ENCODE results near the gene SELENOI. TPM values are rescaled to one million over a fixed set of nuclear protein-coding genes. Genes with fewer than 3 reads are reported as not detected.

The SELENOI gene
- total and polyA plus RNA-seq, 2 of the 4 experiments (the other 2 are of a cell fraction): 5.1 to 25.1 TPM

DNA sequence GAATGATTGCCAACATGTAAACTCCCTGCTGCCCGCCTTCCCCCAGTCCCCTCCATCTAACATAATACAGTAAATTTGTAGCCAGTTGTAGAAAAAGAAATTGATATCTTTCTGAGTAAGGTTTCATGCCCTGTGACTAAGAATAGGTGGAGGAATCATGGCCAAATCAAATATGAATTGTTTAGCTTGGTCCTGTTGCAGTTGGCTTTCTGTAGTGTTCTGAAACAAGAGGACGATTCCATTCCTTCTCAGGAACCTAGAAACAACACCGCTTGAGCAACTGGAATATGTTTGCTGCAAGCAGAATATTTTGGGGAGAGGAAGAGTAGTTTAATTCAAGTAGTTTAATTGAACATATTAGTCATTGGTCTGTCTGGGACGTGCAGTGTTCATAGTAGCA lies 48.8 kb downstream of the SELENOI start:
- H2BK120ac ChIP-seq (ENCODE audit: low read depth, low read length): no peak overlapping the region
- no peak overlapping the region for H3K9ac ChIP-seq (ENCODE audit: low read depth, low read length)
- H2AK5ac ChIP-seq (ENCODE audit: low read depth, low read length): no peak overlapping the region
- BruUV-seq (replicated peaks): no TSS peak
- H4K20me1 ChIP-seq (ENCODE audit: insufficient read depth, low read length): no peaks in the 10 kb centered on the region; the same call in 1 of the 2 replicates
- H4K8ac ChIP-seq (ENCODE audit: low read depth in 2 of 2, low read length in 2 of 2): no peak overlapping the region
- WGBS, 2 experiments (ENCODE audit: extremely low coverage in 2 of 2, insufficient read length in 1 of 2): no CpG with 5 or more reads among the region's 4 CpGs
- POLR2A ChIA-PET (ENCODE audit: unreplicated experiment): no interaction called here
- H2AFZ ChIP-seq (replicated peaks; ENCODE audit: low read length, poor library complexity): no peak overlapping the region
- no peak for ATAC-seq (ENCODE audit: low read depth)
- no peaks in the 10 kb centered on the region for H3K9me3 ChIP-seq (ENCODE audit: control insufficient read depth, insufficient read depth, low read length)
- H3K23ac ChIP-seq (ENCODE audit: low read depth, low read length): no peak overlapping the region
- TF ChIP-seq SMC3 (IDR thresholded peaks at IDR 0.05; ENCODE audit: low read depth, low read length): no peak
- no peak for TF ChIP-seq CHD1 (IDR thresholded peaks at IDR 0.05; ENCODE audit: low read depth, low read length)
- TF ChIP-seq FOS (IDR thresholded peaks at IDR 0.05; ENCODE audit: low read depth, low read length): no peak
- no peak for TF ChIP-seq CEBPB (IDR thresholded peaks at IDR 0.05; ENCODE audit: low read depth, low read length)
- TF ChIP-seq RFX5 (IDR thresholded peaks at IDR 0.05; ENCODE audit: low read depth, low read length): no peak
- TF ChIP-seq POLR2A (IDR thresholded peaks at IDR 0.05; ENCODE audit: low read depth, low read length): no peak
- TF ChIP-seq, protein P1, sequence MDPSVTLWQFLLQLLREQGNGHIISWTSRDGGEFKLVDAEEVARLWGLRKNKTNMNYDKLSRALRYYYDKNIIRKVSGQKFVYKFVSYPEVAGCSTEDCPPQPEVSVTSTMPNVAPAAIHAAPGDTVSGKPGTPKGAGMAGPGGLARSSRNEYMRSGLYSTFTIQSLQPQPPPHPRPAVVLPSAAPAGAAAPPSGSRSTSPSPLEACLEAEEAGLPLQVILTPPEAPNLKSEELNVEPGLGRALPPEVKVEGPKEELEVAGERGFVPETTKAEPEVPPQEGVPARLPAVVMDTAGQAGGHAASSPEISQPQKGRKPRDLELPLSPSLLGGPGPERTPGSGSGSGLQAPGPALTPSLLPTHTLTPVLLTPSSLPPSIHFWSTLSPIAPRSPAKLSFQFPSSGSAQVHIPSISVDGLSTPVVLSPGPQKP (IDR thresholded peaks at IDR 0.05; ENCODE audit: borderline replicate concordance, low read depth, low read length): no peak
- TF ChIP-seq, protein P2, sequence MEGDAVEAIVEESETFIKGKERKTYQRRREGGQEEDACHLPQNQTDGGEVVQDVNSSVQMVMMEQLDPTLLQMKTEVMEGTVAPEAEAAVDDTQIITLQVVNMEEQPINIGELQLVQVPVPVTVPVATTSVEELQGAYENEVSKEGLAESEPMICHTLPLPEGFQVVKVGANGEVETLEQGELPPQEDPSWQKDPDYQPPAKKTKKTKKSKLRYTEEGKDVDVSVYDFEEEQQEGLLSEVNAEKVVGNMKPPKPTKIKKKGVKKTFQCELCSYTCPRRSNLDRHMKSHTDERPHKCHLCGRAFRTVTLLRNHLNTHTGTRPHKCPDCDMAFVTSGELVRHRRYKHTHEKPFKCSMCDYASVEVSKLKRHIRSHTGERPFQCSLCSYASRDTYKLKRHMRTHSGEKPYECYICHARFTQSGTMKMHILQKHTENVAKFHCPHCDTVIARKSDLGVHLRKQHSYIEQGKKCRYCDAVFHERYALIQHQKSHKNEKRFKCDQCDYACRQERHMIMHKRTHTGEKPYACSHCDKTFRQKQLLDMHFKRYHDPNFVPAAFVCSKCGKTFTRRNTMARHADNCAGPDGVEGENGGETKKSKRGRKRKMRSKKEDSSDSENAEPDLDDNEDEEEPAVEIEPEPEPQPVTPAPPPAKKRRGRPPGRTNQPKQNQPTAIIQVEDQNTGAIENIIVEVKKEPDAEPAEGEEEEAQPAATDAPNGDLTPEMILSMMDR (conservative IDR thresholded peaks at IDR 0.05; ENCODE audit: low read depth, low read length): no peak
- no peak for TF ChIP-seq NFE2L2 (IDR thresholded peaks at IDR 0.05; ENCODE audit: low read depth, low read length)
- TF ChIP-seq MAZ (IDR thresholded peaks at IDR 0.05; ENCODE audit: borderline replicate concordance, low read depth, low read length): no peak
- TF ChIP-seq MXI1 (IDR thresholded peaks at IDR 0.05; ENCODE audit: borderline replicate concordance, low read depth, low read length): no peak
- no peak for TF ChIP-seq BHLHE40 (IDR thresholded peaks at IDR 0.05; ENCODE audit: low read depth, low read length)
- TF ChIP-seq RAD21 (IDR thresholded peaks at IDR 0.05; ENCODE audit: low read length): no peak
- TF ChIP-seq, protein P3, sequence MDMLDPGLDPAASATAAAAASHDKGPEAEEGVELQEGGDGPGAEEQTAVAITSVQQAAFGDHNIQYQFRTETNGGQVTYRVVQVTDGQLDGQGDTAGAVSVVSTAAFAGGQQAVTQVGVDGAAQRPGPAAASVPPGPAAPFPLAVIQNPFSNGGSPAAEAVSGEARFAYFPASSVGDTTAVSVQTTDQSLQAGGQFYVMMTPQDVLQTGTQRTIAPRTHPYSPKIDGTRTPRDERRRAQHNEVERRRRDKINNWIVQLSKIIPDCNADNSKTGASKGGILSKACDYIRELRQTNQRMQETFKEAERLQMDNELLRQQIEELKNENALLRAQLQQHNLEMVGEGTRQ (IDR thresholded peaks at IDR 0.05; ENCODE audit: low read depth, low read length): no peak
- no peak for TF ChIP-seq RCOR1 (IDR thresholded peaks at IDR 0.05; ENCODE audit: insufficient replicate concordance, low read length)
- H2BK20ac ChIP-seq (ENCODE audit: low read depth, low read length): no peak overlapping the region
- no peaks in the 10 kb centered on the region for H3K79me1 ChIP-seq (ENCODE audit: low read depth in 1 of 2, low read length in 2 of 2)
- dilution Hi-C loops (cut with HindIII; ENCODE audit: low sequenced_read_pairs, unreplicated experiment) (no loop called here), in situ Hi-C loops (cut with MboI; ENCODE audit: low sequenced_read_pairs) (no loop called here), intact Hi-C loops (cut with micrococcal nuclease) (no loop called here)
- no peak overlapping the region for H2BK15ac ChIP-seq (ENCODE audit: low read depth, low read length)
- H3K18ac ChIP-seq (ENCODE audit: low read depth, low read length): no peak overlapping the region
- peaks cover 2% of the 10 kb centered on the region; the same call in 1 of the 2 replicates for H3K9me1 ChIP-seq (ENCODE audit: insufficient read depth, low read length)
- H3K27me3 ChIP-seq (ENCODE audit: control insufficient read depth, insufficient read depth, low read length): no peaks in the 10 kb centered on the region
- H3K27ac ChIP-seq (ENCODE audit: insufficient read depth, low read length): no peak overlapping the region
- H3K4me3 ChIP-seq (ENCODE audit: insufficient read depth, low read depth, low read length): no peak overlapping the region
- no peak overlapping the region for H3K14ac ChIP-seq (replicated peaks; ENCODE audit: low read depth, low read length)
- H3K4ac ChIP-seq (ENCODE audit: low read depth, low read length): no peak overlapping the region
- no peak overlapping the region for H3K56ac ChIP-seq (ENCODE audit: extremely low read depth, insufficient read depth, low read length)
- H4K5ac ChIP-seq (ENCODE audit: low read depth, low read length): no peak overlapping the region
- DNase-seq: peak; percentile 12
- CTCF ChIA-PET: interaction anchor here (0.6 kb wide), 1 partner anchor 197 kb away, joined by 3 read pairs; no protein-coding TSS in a partner anchor
- peaks cover 6% of the 10 kb centered on the region; the same call in 1 of the 2 replicates for H3K36me3 ChIP-seq (ENCODE audit: control insufficient read depth, insufficient read depth, low read length)
- H3K4me1 ChIP-seq (ENCODE audit: control insufficient read depth, insufficient read depth, low read length): no peaks in the 10 kb centered on the region
- H4K91ac ChIP-seq (ENCODE audit: insufficient read depth, low read depth, low read length): no peak overlapping the region
- H2BK5ac ChIP-seq (ENCODE audit: low read depth, low read length, poor library complexity, severe bottlenecking): no peak overlapping the region
- no peak overlapping the region for H3K4me2 ChIP-seq (ENCODE audit: low read depth, low read length)
- H2AK9ac ChIP-seq (replicated peaks; ENCODE audit: low read depth, low read length, poor library complexity): no peak overlapping the region
